Breast epithelium (tissue), 4 donors: ENCODE data around the gene RAB20. TPM values are rescaled to one million over a fixed set of nuclear protein-coding genes. Genes with fewer than 3 reads are reported as not detected.

Experiments used
- DNase-seq, 2 donors: peaks; one replicate each; pipeline ENCODE4 v3.0.0-alpha.2; 2019; ENCODE audit warnings: low spot score in 2 of 2
- H3K27ac ChIP-seq, 2 donors: fragments of 200-600 bp; sonication (generic) in 1 of 2; one replicate each; pipeline ENCODE4 v1.5.1; 2016 to 2019; ENCODE audit warnings: mild to moderate bottlenecking in 1 of 2
- H3K27me3 ChIP-seq, 2 donors: fragments of 200-600 bp; sonication (generic) in 1 of 2; one replicate each; pipeline versions ENCODE4 v1.5.1 to v1.6.0; 2017 to 2019; ENCODE audit warnings: control low read depth in 1 of 2, mild to moderate bottlenecking in 1 of 2
- H3K36me3 ChIP-seq: fragments of 200-600 bp; one replicate; pipeline ENCODE4 v1.5.1; 2019
- H3K4me1 ChIP-seq, 2 donors: fragments of 200-600 bp; sonication (generic); one replicate each; pipeline ENCODE4 v1.5.1; 2016 to 2019; ENCODE audit warnings: control low read depth in 1 of 2
- H3K4me3 ChIP-seq, 3 donors: fragments of 200-600 bp; sonication (generic); 1 replicate in 2 of 3; 2 replicates in 1 of 3; pipeline ENCODE4 v1.5.1; 2016 to 2019; ENCODE audit warnings: mild to moderate bottlenecking in 3 of 3, moderate library complexity in 2 of 3
- H3K9me3 ChIP-seq, 2 donors: fragments of 200-600 bp; sonication (generic) in 1 of 2; one replicate each; pipeline ENCODE4 v1.5.1; 2016 to 2019; ENCODE audit warnings: control low read depth in 1 of 2
- CTCF ChIP-seq, 3 donors: fragments of 450-650 bp; IDR thresholded peaks; one replicate each; pipeline ENCODE4 v1.5.1; 2016 to 2017; ENCODE audit warnings: antibody characterized with exemption in 3 of 3, mild to moderate bottlenecking in 3 of 3, moderate library complexity in 3 of 3
- POLR2A ChIP-seq: fragments of 450-650 bp; IDR thresholded peaks from one replicate; pipeline ENCODE4 v1.6.1; 2016; ENCODE audit warnings: antibody characterized with exemption, mild to moderate bottlenecking, moderate library complexity
- POLR2AphosphoS5 ChIP-seq, 3 donors: sonication (generic); formaldehyde crosslinking; IDR thresholded peaks; one replicate each; pipeline ENCODE4 v1.6.1; 2017; ENCODE audit warnings: antibody characterized with exemption in 3 of 3
- intact Hi-C: fragments of 100-400 bp; cut with DNase I; formaldehyde crosslinking; loops from one replicate; pipeline ENCODE4 v1.15.1; 2023; ENCODE audit warnings: low total_unique reads
- total RNA-seq, 3 donors: library from RNA; depleted of rRNA; stranded (reverse); fragments of >200 nt; gene quantifications; one replicate each; pipeline ENCODE4 v1.1.0, GENCODE V29; 2016

RAB20 gene
- total RNA-seq, 3 donors from 2014 or later = 25.8 to 33.4 (median 30.0) TPM

GRCh38 chr13:110518226-110518525 is 43.3 kb downstream of the RAB20 start:
- H3K27ac ChIP-seq = no peak overlapping the region
- no peaks in the 10 kb centered on the region for H3K36me3 ChIP-seq
- intact Hi-C loops = no loop called here
- DNase-seq = no peak
- no peak for TF ChIP-seq POLR2AphosphoS5 (IDR thresholded peaks at IDR 0.05)
- TF ChIP-seq CTCF (IDR thresholded peaks at IDR 0.05) = no peak
- TF ChIP-seq POLR2A = no peak
- H3K4me1 ChIP-seq = no peaks in the 10 kb centered on the region
- no peak overlapping the region for H3K4me3 ChIP-seq
- no peaks in the 10 kb centered on the region for H3K9me3 ChIP-seq
- no peaks in the 10 kb centered on the region for H3K27me3 ChIP-seq

DNA sequence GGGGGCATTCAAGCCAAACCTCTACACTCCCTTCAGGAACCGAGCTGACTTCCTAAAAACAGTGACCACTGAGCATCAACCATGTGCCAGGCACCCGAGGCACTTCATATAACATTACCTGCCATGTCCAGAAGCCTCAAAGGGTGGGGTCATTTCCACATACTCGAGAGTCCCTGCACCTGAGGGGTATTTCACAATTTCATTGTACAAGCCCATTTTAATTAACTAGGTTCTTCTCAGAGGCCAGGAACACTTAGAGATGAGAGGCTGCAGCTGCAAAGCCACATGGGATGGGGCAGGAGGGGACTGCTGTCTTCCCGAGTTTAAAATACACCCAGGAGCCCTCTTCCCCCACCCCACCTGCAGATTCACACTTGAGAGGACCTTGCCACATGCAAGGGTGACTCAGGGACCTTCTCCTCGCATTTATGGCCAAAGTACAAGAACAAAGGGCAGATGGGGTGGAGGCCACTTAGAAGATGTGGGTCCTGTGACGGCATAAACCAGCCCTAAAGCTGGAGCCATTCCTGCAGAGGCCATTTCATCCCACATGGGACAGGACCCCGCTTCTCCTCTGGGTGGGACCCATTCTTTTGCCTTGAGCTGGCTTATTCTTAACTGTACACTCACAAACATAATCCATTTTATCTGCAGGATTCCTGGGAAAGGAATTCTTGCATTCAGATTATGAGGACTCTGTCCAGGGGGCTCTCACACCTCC is 43.9 kb downstream of the RAB20 start:
- no peaks in the 10 kb centered on the region for H3K9me3 ChIP-seq
- H3K36me3 ChIP-seq = no peaks in the 10 kb centered on the region
- DNase-seq = no peak
- H3K4me3 ChIP-seq = no peak overlapping the region
- H3K27me3 ChIP-seq = no peaks in the 10 kb centered on the region
- intact Hi-C loops = no loop called here
- no peak for TF ChIP-seq POLR2AphosphoS5 (IDR thresholded peaks at IDR 0.05)
- no peak for TF ChIP-seq CTCF (IDR thresholded peaks at IDR 0.05)
- TF ChIP-seq POLR2A = no peak
- H3K27ac ChIP-seq = no peak overlapping the region
- no peaks in the 10 kb centered on the region for H3K4me1 ChIP-seq

DNA sequence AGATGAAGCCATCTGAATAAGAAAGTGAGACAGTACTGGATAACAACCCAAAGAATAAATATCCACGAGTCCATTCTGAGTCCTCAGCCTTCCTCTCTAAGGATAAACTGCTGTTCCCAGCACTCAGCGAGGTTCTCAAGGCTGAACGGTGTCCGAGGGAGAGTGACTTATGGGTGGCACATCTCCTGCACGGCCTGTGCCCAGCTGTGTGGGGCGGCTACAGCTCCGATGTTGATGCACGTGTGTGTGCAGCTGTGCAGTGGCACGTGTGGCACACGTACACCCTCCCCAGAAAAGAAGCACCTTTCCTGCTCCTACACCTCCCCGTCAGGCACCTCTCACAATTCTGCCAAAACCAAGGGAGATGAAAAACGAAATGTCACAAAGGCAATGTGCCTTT is 45.0 kb downstream of the RAB20 start:
- Histone ChIP-seq H3K4me3 (no peak overlapping the region), H3K27ac (no peak overlapping the region), H3K9me3 (no peaks in the 10 kb centered on the region), H3K4me1 (no peaks in the 10 kb centered on the region), H3K36me3 (no peaks in the 10 kb centered on the region), H3K27me3 (no peaks in the 10 kb centered on the region)
- intact Hi-C loops = no loop called here
- DNase-seq = no peak
- TF ChIP-seq POLR2A (no peak), CTCF (IDR thresholded peaks at IDR 0.05) (no peak), POLR2AphosphoS5 (IDR thresholded peaks at IDR 0.05) (no peak)

GRCh38 chr13:110512198-110512740 is 49.3 kb downstream of the RAB20 start:
- TF ChIP-seq POLR2AphosphoS5 (IDR thresholded peaks at IDR 0.05) = no peak
- Histone ChIP-seq H3K9me3 (no peaks in the 10 kb centered on the region), H3K36me3 (no peaks in the 10 kb centered on the region), H3K4me3 (no peak overlapping the region), H3K4me1 (peaks cover 0 to 3% of the 10 kb centered on the region in 2 donors), H3K27me3 (no peaks in the 10 kb centered on the region), H3K27ac (no peak overlapping the region)
- DNase-seq = no peak
- intact Hi-C loops = no loop called here

DNA sequence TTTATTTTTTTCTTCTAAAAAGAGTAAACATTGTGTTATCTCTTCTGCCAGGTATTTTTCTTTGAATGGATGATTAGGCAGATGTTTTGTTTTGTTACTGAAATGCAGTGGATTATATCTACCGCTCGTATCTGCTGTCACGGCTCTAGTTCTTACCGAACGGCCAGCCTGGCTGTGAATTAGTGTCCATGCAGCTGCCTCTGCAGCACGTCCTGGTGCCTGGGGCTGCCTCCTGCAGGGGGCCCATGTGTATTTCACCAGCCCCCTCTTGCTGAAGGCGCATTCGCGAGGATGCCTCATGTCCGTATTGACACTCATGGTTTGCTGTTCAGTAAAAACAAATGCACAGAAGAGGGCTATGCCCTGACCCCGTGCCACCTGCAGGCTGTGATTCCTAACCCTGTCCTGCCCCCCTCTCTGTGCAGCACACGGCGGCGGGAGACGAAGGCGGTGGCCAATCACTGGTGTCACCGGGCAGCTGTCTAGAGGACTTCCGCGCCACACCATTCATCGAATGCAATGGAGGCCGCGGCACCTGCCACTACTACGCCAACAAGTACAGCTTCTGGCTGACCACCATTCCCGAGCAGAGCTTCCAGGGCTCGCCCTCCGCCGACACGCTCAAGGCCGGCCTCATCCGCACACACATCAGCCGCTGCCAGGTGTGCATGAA is 49.9 kb downstream of the RAB20 start:
- no peak for TF ChIP-seq POLR2AphosphoS5 (IDR thresholded peaks at IDR 0.05)
- TF ChIP-seq POLR2A = no peak
- TF ChIP-seq CTCF (IDR thresholded peaks at IDR 0.05) = no peak
- Histone ChIP-seq H3K36me3 (no peaks in the 10 kb centered on the region), H3K27ac (no peak overlapping the region), H3K9me3 (no peaks in the 10 kb centered on the region), H3K27me3 (no peaks in the 10 kb centered on the region), H3K4me3 (no peak overlapping the region), H3K4me1 (peaks cover 0 to 3% of the 10 kb centered on the region in 2 donors)
- no peak for DNase-seq
- intact Hi-C loops = no loop called here
